NCI-H1436 (cell line): ENCODE measurements around the gene ZCCHC7.
"Not testable (repeated sequence)": the region's sequence is repeated elsewhere in the genome, so short reads cannot be mapped to it uniquely, and the experiment has no call there.

Source experiments
- DNase-seq: peaks from one replicate; lab custom pipeline; 2025; lab: John Stamatoyannopoulos, UW

The ZCCHC7 gene

DNA sequence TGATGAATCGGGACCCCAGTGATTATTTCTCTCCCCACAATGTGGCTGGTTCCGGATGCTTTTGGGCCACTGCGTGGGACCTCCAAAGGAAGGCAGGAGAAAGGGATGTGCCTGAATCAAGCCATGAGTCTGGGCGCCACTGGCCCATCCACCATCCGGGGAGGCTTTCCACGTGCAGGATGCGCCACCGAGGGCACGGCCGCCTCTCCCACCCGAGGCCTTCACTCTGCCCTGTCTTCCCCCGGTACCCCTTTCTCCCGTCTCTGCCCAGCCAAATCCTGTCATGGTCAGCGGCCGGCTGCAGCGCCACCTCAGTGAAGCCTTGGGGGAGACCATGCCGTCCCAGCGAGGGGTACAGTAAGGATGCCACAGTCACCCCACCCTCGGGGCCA, 258.2 kb downstream of the ZCCHC7 start:
- no peak for DNase-seq

DNA sequence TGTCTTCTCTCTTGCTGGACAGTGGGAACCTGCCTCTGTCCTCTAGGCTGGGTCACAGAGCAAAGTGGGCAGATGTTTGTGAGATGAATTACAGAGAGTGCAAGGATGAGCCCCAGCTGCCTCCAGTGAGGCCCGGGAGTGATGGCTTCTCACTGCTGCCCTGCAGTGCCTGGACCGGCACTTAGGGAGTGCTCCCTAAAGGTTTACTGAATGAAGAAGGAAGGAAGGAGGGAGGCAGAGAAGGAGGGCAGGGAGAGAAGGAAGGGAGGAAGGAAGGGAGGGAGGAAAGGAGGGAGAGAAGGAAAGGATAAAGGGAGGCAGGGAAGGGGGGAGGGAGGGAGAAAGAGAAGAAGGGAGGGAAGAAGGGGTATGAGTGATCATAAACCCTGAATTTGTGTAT, 259.5 kb downstream of the ZCCHC7 start:
- DNase-seq = no peak

DNA sequence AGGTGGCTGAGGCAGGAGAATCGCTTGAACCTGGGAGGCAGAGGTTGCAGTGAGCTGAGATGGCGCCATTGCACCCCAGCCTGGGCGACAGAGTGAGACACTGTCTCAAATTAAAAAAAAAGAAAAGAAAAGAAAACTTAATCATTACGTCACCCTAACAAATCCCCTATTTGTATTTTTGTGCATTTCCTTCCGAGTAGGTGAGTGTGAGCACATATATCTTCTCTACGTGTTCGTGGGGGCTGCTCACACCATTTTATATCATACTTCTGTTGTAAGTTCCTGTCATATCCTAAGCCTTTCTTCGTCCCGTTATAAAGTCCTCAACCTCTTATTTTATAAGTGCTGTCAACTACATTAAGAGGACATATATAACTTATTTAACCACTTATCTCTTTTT, 260.2 kb downstream of the ZCCHC7 start:
- no peak for DNase-seq

DNA sequence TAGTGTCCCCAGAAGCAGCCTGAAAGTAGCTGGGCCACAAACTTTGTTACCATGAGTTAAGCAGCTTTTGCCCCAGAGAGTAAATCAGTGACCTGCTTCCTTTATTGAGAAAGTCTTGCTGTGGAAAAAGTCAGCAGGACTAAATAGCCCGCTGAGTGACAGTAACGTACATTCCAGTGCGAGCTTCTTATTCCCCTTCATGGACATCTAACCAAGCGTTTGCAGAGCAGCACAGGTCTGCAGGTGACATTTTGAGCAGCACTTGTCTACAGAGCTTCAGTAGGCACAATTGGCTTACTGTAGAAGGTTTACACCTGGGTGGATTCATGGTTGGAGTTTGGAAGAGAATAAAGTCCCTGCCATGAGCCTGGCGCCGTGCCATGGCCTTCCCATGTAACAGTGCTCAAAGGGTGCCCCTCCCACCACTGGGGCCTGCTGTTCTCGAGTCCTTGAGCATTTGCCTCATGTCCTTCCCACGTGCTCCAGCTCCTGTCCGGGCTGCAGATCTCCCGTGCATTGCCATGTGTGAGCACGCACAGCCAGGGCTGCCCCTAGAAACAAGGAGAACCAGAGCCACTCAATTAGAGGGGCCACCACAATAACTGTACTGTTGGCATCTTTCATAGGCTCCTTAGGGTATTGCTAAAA, 260.8 kb downstream of the ZCCHC7 start:
- DNase-seq = no peak

DNA sequence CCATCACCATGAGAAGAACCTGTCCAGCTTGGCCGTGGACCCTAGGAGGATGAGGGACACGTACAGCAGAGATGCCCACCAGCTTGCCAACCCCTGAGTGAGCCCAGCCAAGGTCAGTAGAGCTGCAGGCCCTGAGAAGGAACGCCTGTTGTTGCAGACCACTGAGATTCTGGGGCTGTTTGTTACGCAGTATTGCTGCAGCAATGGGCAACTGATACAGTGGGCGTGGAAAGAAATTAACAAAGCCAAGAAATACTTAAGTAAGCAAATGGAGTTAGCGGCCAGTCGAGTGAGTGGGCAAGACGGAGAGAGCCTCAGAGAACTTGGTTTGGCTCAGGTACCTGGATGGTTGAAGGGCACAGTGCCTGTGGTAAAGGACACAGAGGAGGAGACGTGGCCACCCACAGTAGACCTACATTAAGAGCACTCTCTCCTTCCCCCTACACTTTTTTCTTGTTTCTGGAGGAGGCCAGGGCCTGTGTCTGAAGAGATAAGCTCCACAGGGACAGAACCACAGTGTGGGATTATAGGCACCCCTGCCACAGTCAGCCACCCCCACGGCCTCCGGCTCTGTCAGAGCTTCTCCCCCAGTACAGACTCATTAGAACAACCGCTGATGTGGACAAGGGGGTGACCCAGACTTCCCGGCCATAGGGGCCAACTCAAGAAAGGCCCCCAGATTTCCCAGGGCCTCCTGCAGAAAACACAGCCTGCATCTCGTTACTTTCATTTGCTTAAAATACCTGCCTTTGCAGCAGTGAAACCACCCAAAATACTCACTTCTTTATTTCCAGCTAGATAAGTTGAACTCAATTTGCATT, 262.0 kb downstream of the ZCCHC7 start:
- DNase-seq = no peak

DNA sequence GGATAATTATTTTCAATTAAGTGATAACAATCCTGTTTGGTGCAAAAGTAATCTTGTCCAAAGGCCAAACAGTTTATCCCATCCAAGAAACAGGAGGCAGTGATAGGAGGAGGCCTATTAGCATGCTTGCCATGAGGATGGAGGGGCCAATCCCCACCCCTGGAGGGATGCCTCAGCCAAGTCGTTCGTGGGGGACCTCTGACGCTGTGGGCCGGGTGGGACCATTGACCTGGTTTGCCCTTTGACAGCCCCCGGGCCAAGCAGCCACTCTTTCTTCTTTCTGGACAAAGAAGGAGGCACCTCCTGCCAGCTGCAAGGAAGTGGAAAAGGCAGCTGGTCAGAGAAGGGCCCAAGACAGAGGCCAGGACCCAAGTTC, 262.6 kb downstream of the ZCCHC7 start:
- DNase-seq = no peak

DNA sequence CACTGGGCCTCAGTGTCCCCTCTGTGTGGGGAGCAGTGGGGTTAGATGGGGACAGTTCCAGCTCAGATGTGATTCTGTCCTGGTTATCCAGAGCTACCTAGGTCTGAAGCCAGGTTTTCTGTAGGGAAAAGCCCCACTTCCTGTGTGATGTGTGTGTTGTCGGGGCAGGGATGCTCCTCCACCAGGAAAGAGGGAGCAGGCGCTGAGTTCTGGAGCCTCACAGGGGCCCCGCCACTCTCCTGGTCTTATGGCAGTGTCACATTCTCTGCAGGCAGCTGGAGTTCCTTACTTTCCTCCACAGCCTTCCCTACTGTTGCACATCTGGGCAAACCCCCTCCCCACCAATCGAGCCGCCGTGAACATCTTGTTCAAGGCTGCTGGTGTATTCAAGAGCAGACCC, 263.0 kb downstream of the ZCCHC7 start:
- DNase-seq = no peak

DNA sequence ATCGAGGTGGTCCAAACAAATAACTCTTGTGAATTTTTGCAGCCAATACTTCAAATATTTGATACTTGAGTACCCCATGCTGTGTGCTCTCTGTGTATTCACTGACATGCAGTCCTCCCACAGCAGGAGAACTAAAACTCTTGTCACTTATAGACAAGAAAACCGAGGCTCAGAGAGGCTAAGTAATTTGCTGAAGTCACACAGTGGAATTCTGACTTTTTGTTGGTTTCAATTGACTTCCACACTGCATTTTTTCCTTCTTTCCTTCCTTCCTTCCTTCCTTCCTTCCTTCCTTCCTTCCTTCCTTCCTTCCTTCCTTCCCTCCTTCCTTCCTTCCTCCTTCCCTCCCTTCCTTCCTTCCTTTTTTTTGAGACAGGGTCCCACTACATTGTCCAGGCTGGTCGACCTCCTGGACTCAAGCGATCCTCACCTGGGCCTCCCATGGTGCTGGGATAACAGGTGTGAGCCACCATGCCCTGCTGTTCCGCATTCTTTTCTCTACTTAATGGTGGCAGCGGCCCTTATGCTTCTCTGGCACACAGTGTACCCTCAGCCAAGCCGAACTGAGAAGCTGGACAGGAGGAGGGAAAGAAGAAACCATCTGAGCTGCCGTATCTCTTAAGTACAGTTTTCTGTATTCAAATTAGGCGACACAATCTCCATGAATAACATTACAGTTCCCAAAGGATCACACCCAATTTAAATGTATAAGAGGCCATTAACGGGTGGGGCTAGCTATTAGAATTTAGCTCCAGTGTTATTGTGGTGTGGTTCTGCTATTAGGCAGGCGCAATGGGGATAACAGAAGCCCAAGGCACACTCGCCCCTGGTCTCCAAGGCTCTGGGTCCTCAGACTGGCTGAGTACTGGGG, 263.7 kb downstream of the ZCCHC7 start:
- DNase-seq = no peak

DNA sequence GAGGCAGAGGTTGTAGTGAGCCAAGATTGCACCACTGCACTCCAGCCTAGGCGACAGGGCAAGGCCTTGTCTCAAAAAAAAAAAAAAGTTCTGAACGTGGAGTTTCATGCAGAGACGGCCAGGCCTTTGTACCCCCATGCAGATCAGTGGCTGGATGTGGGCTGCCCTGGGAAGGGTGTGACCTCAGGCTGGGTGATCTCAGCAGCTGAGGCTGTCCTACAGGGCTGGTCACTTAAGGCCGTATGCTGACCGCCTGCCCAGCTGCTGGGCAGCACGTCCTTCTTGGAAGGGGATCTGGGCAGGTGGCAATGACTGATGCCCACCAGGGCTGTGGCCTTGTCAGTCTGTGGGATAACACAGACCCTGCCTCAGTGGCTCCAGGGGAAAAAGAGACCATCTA, 264.9 kb downstream of the ZCCHC7 start:
- DNase-seq = no peak

DNA sequence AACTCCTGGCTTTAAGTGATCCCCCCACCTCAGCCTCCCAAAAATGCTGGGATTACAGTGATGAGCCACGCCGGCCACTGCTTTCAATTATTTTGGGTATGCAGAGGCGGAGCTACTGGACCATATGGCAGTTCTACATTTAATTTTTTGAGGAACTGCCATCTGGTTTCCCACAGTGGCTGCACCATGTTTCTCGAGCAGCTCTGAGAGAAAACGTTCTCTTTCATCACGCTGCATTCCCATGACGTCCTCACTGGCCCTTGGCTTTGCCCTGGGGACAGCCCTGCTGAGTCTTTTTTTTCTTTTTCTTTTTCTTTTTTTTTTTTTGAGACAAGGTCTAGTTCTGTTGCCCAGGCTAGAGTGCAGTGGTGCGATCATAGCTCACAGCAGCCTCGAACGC, 266.6 kb downstream of the ZCCHC7 start:
- DNase-seq = no peak

DNA sequence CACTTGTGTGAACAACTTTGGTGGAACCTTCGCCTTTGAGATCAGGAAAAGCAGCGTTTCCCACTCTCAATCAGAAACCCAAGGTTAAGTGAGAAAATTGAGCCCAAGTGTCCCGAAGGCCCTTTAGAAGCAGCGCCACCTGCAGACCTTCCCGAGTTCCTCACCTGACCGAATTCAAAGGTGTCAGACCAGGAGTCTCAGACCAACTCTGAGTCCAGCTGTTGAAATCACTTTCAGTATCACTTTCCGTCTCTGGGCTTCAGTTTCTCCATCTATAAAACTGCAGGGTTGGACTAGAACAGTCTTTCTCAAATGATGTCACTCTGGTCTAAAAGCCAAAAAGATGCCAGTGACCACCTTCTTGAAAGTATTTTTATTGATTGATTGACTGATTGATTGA, 270.4 kb downstream of the ZCCHC7 start:
- no peak for DNase-seq

DNA sequence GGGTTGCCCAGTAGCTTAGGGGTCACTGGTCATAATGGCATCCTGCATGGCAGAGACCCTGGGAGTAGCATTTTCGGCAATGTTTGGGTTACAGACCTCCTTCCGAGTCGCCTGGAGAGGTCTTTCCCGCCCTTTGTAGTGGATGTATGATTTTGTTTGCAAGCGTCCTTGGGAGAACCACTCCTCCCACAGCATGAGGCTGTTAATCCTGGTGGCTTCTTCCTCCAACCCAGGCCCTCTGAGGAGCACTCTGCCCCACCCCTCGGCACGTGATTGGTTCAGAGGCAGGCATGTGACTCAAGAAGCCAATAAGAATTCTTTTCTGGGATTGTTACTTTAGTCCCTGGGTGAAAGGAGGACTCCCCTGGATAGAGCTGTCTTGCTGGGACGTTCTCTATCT, 271.9 kb downstream of the ZCCHC7 start:
- DNase-seq = no peak

DNA sequence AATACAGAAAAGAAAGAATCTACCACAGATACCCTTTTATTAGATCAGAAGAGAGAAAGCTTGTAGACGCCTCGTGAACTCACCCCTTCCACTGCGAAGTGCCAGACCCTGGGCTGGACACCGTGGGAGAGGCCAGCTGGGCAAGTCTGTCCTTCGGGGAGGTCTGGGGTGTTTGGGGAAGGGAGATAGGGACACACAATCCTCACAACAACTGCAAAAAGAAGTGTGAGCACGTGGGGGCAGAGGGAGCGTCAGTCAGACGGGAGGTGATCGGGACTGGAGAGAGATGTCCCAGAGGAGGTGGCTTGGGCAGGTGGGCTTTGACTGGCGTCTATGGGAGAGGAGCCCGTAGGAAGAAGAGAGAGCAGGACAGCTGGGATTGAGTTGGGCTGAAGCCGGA, 274.9 kb downstream of the ZCCHC7 start:
- DNase-seq = no peak

DNA sequence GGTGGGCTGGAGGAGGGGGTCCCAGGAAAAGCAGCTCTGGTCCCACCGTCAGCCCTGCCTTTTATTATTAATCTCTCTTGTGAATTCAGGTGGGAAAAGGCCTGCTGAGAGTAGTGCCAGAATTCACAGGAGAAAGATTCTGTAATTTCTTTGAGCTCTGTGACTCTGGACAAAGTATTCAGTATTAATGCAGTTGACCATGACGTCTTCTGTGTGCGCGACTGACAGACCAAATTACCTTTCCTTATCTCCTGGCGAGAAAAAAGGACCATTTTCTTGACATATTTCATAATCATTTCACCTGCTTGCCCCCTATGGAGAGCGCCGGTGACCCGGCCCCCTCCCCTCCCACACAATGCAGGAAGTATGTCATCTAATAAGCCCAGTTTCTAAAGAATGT, 275.3 kb downstream of the ZCCHC7 start:
- no peak for DNase-seq

DNA sequence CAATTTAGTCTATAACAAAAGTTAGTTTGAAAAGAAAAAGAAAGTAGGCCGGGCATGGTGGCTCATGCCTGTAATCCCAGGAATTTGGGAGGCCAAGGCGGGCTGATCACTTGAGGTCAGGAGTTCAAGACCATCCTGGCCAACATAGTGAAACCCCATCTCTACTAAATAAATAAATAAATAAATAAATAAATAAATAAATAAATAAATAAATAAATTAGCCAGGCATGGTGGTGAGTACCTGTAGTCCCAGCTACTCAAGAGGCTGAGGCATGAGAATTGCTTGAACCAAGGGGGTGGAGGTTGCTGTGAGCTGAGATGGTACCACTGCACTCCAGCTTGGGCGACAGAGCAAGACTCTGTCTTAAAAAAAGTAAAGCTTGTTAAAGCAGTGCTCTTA, 277.6 kb downstream of the ZCCHC7 start:
- not testable (repeated sequence) for DNase-seq

DNA sequence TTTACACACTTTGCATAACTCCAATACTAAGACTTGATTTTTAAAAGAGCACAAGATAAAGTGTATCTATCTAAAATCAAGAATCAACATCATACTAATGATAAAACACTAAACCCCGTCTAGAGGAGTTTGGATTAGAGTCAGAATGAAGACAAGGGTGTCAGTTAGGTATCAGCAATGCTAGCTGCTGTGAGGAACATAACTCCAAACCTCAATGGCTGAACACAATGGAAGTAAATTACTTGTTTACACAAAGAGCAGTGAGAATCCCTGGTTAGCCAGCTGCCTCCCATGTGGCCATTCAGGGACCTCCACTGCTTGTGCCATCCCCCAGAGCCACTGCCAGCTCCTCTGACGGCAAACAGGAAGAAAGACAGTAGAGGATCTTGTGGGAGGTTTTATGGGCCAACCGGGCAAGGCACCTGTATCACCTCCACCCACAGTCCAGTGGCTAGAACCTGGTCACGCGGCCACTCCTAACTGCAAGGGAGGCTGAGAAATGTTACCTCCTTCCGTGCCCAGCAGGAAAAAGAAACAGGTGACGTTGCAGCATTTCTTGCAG, 278.2 kb downstream of the ZCCHC7 start:
- no peak for DNase-seq

DNA sequence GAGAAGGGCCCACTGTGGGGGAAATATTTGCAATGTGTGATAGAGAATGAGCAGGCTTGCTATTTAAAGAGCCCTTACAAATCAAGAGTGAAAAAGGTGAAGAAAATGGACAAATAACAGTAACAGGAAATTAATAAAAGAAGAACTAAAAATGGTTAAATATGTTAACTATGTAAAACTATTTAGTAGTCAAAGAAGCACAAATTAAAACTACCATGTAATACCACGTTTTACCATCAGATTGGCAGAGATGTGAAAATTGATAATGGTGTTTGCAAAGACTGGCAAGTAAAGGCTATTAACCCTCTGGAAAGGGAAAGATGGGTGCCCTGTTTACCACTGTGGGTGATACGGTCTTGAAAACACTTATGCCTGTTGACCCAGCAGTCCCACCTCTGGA, 279.0 kb downstream of the ZCCHC7 start:
- no peak for DNase-seq

DNA sequence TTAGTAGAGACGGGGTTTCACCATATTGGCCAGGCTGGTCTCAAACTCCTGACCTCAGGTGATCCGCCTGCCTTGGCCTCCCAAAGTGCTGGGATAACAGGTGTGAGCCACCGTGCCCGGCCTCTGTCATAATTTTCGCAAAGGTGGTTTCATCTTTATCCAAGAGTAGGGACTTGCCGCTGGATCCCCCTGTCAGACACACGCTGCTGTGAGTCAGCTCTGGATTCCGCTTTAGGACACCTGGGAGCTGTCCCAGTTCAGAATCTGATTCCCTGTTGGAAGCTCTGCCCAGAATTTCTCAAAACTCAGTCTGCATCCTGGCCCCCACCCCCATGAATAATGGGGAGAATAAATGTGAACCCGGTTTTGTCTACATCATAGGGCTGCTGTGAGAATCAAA, 284.2 kb downstream of the ZCCHC7 start:
- no peak for DNase-seq

DNA sequence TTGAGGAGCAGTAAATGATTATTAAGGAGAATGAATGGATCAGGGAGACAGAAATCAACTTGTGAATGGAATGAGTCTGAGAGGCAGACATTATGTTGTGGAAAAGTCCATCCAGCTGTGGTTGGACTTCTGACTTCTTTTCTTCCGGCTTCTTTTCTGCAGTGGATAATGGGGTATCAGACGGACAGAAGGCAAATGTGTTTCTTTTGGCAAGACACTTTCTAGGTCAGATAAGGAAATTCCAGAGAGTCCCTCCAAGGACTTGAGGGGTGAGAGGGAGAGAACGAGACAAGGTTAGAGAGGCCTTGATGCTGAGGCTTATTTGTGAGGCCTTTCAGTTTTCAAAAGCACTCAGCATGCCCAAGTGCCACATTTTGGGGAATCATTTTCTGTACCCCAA, 285.0 kb downstream of the ZCCHC7 start:
- DNase-seq = no peak

DNA sequence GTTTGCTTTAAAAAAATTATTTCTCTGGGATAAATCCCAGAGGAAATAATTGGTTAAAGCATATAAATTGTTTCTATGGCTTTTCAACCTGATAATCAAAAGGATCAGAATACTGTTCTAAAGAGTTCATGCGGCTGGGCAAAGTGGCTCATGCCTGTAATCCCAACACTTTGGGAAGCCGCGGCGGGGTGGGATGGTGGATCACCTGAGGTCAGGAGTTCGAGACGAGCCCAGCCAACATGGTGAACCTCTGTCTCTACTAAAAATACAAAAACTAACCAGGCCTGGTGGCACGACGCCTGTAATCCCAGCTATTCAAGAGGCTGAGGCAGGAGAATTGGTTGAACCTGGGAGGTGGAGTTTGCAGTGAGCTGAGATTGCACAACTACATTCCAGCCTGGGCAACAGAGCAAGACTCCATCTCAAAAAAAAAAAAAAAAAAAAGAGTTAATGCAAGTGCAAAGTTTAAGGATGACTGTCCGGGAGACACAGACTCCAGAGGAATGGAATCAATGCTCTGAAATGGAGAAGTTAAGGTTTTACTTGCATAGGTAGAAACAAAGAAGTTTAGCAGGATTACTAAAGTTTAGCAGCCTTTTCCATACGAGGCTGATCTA, 285.5 kb downstream of the ZCCHC7 start:
- DNase-seq = no peak

DNA sequence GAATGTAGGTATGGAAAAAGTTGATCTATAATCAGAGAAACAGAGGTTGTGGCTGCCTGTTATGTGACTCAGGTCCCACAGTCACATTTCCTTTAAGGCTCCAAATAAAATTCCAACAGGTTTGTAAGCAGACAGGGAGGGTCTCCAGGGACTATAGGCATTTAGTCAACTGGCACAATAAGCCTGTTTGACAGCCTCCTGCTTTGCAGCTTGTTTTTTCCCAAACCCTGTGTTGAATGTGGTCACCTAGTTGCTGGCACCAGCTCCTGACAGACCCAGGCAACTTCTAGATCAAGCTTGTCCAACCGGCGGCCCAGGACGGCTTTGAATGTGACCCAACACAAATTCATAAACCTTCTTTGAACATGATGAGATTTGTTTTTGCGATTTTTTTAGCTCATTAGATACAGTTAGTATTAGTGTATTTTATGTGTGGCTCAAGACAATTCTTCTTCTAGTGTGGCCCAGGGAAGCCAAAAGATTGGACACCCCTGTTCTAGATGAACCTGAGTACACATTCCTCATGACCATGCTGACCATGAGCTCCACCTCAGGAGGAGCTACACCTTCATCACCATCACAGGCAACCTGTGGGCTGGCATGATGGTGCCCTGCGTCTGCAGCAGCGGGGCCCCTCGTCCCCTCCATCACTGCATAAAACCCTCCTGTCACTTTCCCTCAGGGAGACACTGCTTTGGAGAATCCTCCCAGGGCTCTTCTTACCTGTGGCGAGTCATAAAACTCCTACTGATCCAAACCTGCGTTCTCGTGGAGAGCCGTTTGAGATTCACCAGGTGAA, 286.4 kb downstream of the ZCCHC7 start:
- DNase-seq = no peak
